ENCODE measurements around the gene CDC42BPG.

The CDC42BPG gene

GRCh38 chr11:64854534-64855502 lies 10.4 kb upstream of the CDC42BPG start:
- Histone ChIP-seq H4K91ac (ENCODE audit: low read depth, low read length) (peak overlapping the region; percentile 30), H3K4me3 (ENCODE audit: low read depth, low read length) (no peak overlapping the region), H2BK120ac (ENCODE audit: insufficient read depth, low read length, poor library complexity) (no peak overlapping the region), H3K4me2 (ENCODE audit: low read length) (peak overlapping the region; percentile 8), H2AK5ac (ENCODE audit: low read length) (peak overlapping the region; percentile 26), H3K23ac (ENCODE audit: low read length) (no peak overlapping the region), H2AFZ (ENCODE audit: insufficient read depth, low read length, poor library complexity) (no peak overlapping the region), H3K9me3 (ENCODE audit: insufficient read depth, low read depth, low read length) (peaks cover 2% of the 10 kb centered on the region), H3K14ac (ENCODE audit: low read length) (peak overlapping the region; percentile 35), H3K79me1 (ENCODE audit: low read length) (peaks cover 12% of the 10 kb centered on the region), H3K79me2 (ENCODE audit: control insufficient read depth, insufficient read depth, low read length, poor library complexity) (peaks cover 2% of the 10 kb centered on the region), H3K9ac (ENCODE audit: low read length) (no peak overlapping the region), H3K36me3 (ENCODE audit: control insufficient read depth in 1 of 2, insufficient read depth in 2 of 2, low read length in 2 of 2) (peaks cover 40 to 47% of the 10 kb centered on the region in 2 experiments), H4K12ac (ENCODE audit: low read depth, low read length) (no peak overlapping the region), H3K18ac (ENCODE audit: low read length) (peak overlapping the region; percentile 20), H3K27ac (ENCODE audit: low read depth, low read length) (peak overlapping the region; percentile 13), H3K4me1 (ENCODE audit: control insufficient read depth in 1 of 2, insufficient read depth in 2 of 2, low read length in 2 of 2) (peaks cover 24 to 25% of the 10 kb centered on the region in 2 experiments), H2BK5ac (ENCODE audit: low read depth, low read length, poor library complexity) (peak overlapping the region; percentile 2), H4K8ac (ENCODE audit: low read depth, low read length) (peak overlapping the region; percentile 2), H2BK12ac (ENCODE audit: low read length) (peak overlapping the region; percentile 20), H3K27me3 (ENCODE audit: insufficient read depth, low read length) (no peaks in the 10 kb centered on the region), H3K4ac (ENCODE audit: low read depth, low read length) (no peak overlapping the region)
- no CpG with 5 or more reads among the region's 45 CpGs for WGBS (ENCODE audit: extremely low coverage, insufficient coverage, insufficient read length)
- DNase-seq = peak; percentile 94 to 97

- WGBS (ENCODE audit: extremely low coverage, insufficient coverage, insufficient read length) = no CpG with 5 or more reads among the region's 25 CpGs
- no peak overlapping the region for H2AFZ ChIP-seq (ENCODE audit: insufficient read depth, low read length, poor library complexity)
- no peak overlapping the region for H3K4ac ChIP-seq (ENCODE audit: low read depth, low read length)
- no peak overlapping the region for H3K14ac ChIP-seq (ENCODE audit: low read length)
- H3K4me3 ChIP-seq (ENCODE audit: low read depth, low read length) = no peak overlapping the region
- H4K12ac ChIP-seq (ENCODE audit: low read depth, low read length) = no peak overlapping the region
- H2BK12ac ChIP-seq (ENCODE audit: low read length) = peak overlapping the region; percentile 20
- H3K9ac ChIP-seq (ENCODE audit: low read length) = no peak overlapping the region
- no peak for DNase-seq
- H3K79me2 ChIP-seq (ENCODE audit: control insufficient read depth, insufficient read depth, low read length, poor library complexity) = peaks cover 2% of the 10 kb centered on the region
- H3K79me1 ChIP-seq (ENCODE audit: low read length) = peaks cover 12% of the 10 kb centered on the region
- H2BK120ac ChIP-seq (ENCODE audit: insufficient read depth, low read length, poor library complexity) = no peak overlapping the region
- H3K36me3 ChIP-seq (ENCODE audit: control insufficient read depth in 1 of 2, insufficient read depth in 2 of 2, low read length in 2 of 2) = peaks cover 37 to 40% of the 10 kb centered on the region in 2 experiments
- H4K91ac ChIP-seq (ENCODE audit: low read depth, low read length) = peak overlapping the region; percentile 30
- H3K27ac ChIP-seq (ENCODE audit: low read depth, low read length) = no peak overlapping the region
- no peak overlapping the region for H3K4me2 ChIP-seq (ENCODE audit: low read length)
- peaks cover 2% of the 10 kb centered on the region for H3K9me3 ChIP-seq (ENCODE audit: insufficient read depth, low read depth, low read length)
- H2BK5ac ChIP-seq (ENCODE audit: low read depth, low read length, poor library complexity) = no peak overlapping the region
- H3K4me1 ChIP-seq (ENCODE audit: control insufficient read depth in 1 of 2, insufficient read depth in 2 of 2, low read length in 2 of 2) = peaks cover 24 to 25% of the 10 kb centered on the region in 2 experiments
- no peaks in the 10 kb centered on the region for H3K27me3 ChIP-seq (ENCODE audit: insufficient read depth, low read length)
- no peak overlapping the region for H3K18ac ChIP-seq (ENCODE audit: low read length)
- H2AK5ac ChIP-seq (ENCODE audit: low read length) = no peak overlapping the region
- H4K8ac ChIP-seq (ENCODE audit: low read depth, low read length) = no peak overlapping the region
- no peak overlapping the region for H3K23ac ChIP-seq (ENCODE audit: low read length)
These were observed 9.7 kb upstream of the CDC42BPG start for GRCh38 chr11:64854157-64854533.

- Histone ChIP-seq H3K4me3 (ENCODE audit: low read depth, low read length) (no peak overlapping the region), H3K79me1 (ENCODE audit: low read length) (peaks cover 12% of the 10 kb centered on the region), H3K18ac (ENCODE audit: low read length) (no peak overlapping the region), H3K9ac (ENCODE audit: low read length) (no peak overlapping the region), H2AFZ (ENCODE audit: insufficient read depth, low read length, poor library complexity) (no peak overlapping the region), H3K14ac (ENCODE audit: low read length) (no peak overlapping the region), H3K4me1 (ENCODE audit: control insufficient read depth in 1 of 2, insufficient read depth in 2 of 2, low read length in 2 of 2) (peaks cover 24 to 25% of the 10 kb centered on the region in 2 experiments), H4K12ac (ENCODE audit: low read depth, low read length) (no peak overlapping the region), H3K27ac (ENCODE audit: low read depth, low read length) (no peak overlapping the region), H3K4ac (ENCODE audit: low read depth, low read length) (no peak overlapping the region), H3K9me3 (ENCODE audit: insufficient read depth, low read depth, low read length) (peaks cover 2% of the 10 kb centered on the region), H2BK12ac (ENCODE audit: low read length) (no peak overlapping the region), H3K4me2 (ENCODE audit: low read length) (no peak overlapping the region), H4K91ac (ENCODE audit: low read depth, low read length) (no peak overlapping the region), H3K23ac (ENCODE audit: low read length) (no peak overlapping the region), H2BK5ac (ENCODE audit: low read depth, low read length, poor library complexity) (no peak overlapping the region), H2BK120ac (ENCODE audit: insufficient read depth, low read length, poor library complexity) (no peak overlapping the region), H3K36me3 (ENCODE audit: control insufficient read depth in 1 of 2, insufficient read depth in 2 of 2, low read length in 2 of 2) (peaks cover 34 to 37% of the 10 kb centered on the region in 2 experiments), H3K79me2 (ENCODE audit: control insufficient read depth, insufficient read depth, low read length, poor library complexity) (peaks cover 2% of the 10 kb centered on the region), H3K27me3 (ENCODE audit: insufficient read depth, low read length) (no peaks in the 10 kb centered on the region), H4K8ac (ENCODE audit: low read depth, low read length) (no peak overlapping the region), H2AK5ac (ENCODE audit: low read length) (no peak overlapping the region)
- no CpG with 5 or more reads among the region's 27 CpGs for WGBS (ENCODE audit: extremely low coverage, insufficient coverage, insufficient read length)
- no peak for DNase-seq
These were observed 9.3 kb upstream of the CDC42BPG start for GRCh38 chr11:64853709-64854108.

GRCh38 chr11:64852804-64853509 lies 8.5 kb upstream of the CDC42BPG start:
- Histone ChIP-seq H2BK5ac (ENCODE audit: low read depth, low read length, poor library complexity) (no peak overlapping the region), H2BK12ac (ENCODE audit: low read length) (no peak overlapping the region)

More at GRCh38 chr11:64852804-64853509, 8.5 kb upstream of the CDC42BPG start:
- DNase-seq = no peak
- Histone ChIP-seq H3K4ac (ENCODE audit: low read depth, low read length) (no peak overlapping the region), H3K9me3 (ENCODE audit: insufficient read depth, low read depth, low read length) (peaks cover 2% of the 10 kb centered on the region), H4K12ac (ENCODE audit: low read depth, low read length) (no peak overlapping the region), H2AFZ (ENCODE audit: insufficient read depth, low read length, poor library complexity) (no peak overlapping the region), H3K4me2 (ENCODE audit: low read length) (no peak overlapping the region), H4K91ac (ENCODE audit: low read depth, low read length) (no peak overlapping the region), H3K27me3 (ENCODE audit: insufficient read depth, low read length) (no peaks in the 10 kb centered on the region), H3K23ac (ENCODE audit: low read length) (no peak overlapping the region), H3K36me3 (ENCODE audit: control insufficient read depth in 1 of 2, insufficient read depth in 2 of 2, low read length in 2 of 2) (peaks cover 28 to 32% of the 10 kb centered on the region in 2 experiments), H3K14ac (ENCODE audit: low read length) (no peak overlapping the region), H2BK120ac (ENCODE audit: insufficient read depth, low read length, poor library complexity) (no peak overlapping the region), H3K9ac (ENCODE audit: low read length) (no peak overlapping the region), H4K8ac (ENCODE audit: low read depth, low read length) (no peak overlapping the region), H3K27ac (ENCODE audit: low read depth, low read length) (no peak overlapping the region), H3K79me2 (ENCODE audit: control insufficient read depth, insufficient read depth, low read length, poor library complexity) (peaks cover 2% of the 10 kb centered on the region), H2AK5ac (ENCODE audit: low read length) (no peak overlapping the region), H3K4me3 (ENCODE audit: low read depth, low read length) (no peak overlapping the region), H3K4me1 (ENCODE audit: control insufficient read depth in 1 of 2, insufficient read depth in 2 of 2, low read length in 2 of 2) (peaks cover 24 to 25% of the 10 kb centered on the region in 2 experiments), H3K18ac (ENCODE audit: low read length) (no peak overlapping the region), H3K79me1 (ENCODE audit: low read length) (peaks cover 12% of the 10 kb centered on the region)
- WGBS (ENCODE audit: extremely low coverage, insufficient coverage, insufficient read length) = no CpG with 5 or more reads among the region's 24 CpGs
